HCT116 (cell line): ENCODE results near the gene DNAAF1. TPM values are rescaled to one million over a fixed set of nuclear protein-coding genes. Genes with fewer than 3 reads are reported as not detected.

Experiments
- ATAC-seq: fragments of 200-7000 bp; cut with Tn5 transposase; 2 replicates; pipeline ENCODE4 v1.9.1; 2020; ENCODE audit warnings: mild to moderate bottlenecking, moderate library complexity
- BruUV-seq: library from RNA; stranded (reverse); fragments of 400-500 nt; replicated peaks from 2 replicates; lab custom pipeline; 2021; lab: Mats Ljungman, UMichigan
- CTCF ChIA-PET: fragments of 300-600 bp; sonication (Branson Sonifier 250); formaldehyde crosslinking; loops from one replicate; lab custom pipeline; 2021; ENCODE audit warnings: antibody characterized with exemption; lab: Charles Lee
- POLR2A ChIA-PET: fragments of 300-600, 350-600 bp; sonication (Branson Sonifier 250); formaldehyde crosslinking; loops from one replicate; lab custom pipeline; 2021; ENCODE audit warnings: antibody characterized with exemption; lab: Charles Lee
- RAD21 ChIA-PET, 2 experiments: fragments of 300-600 bp; sonication (Branson Sonifier 250); formaldehyde crosslinking; loops; one replicate each; lab custom pipeline; 2023; ENCODE audit warnings: low total read pairs in 2 of 2; ENCODE audit not compliant: uncharacterized antibody in 2 of 2, unreplicated experiment in 2 of 2, low non-redundant PET in 1 of 2; lab: Charles Lee
- DNase-seq: peaks from one replicate; pipeline ENCODE4 v3.0.0-alpha.2; 2010; ENCODE audit warnings: low read depth, low spot score
- H2AFZ ChIP-seq: fragments of 200-600 bp; shearing (Covaris generic), sonication (generic); 2 replicates; pipeline ENCODE4 v1.6.1; 2017; ENCODE audit warnings: low read depth, mixed run types, mixed read lengths, antibody characterized with exemption, low read length; ENCODE audit not compliant: poor library complexity, severe bottlenecking
- H3K27ac ChIP-seq: 2 replicates; pipeline ENCODE4 v1.5.1; 2012; ENCODE audit warnings: low read depth, low read length
- H3K27me3 ChIP-seq: fragments of 200-600 bp; sonication (generic); 2 replicates; pipeline ENCODE4 v1.6.1; 2016; ENCODE audit warnings: mixed run types, low read length, mixed read lengths; ENCODE audit not compliant: insufficient read depth
- H3K36me3 ChIP-seq, 2 experiments: fragments of 200-500 bp in 1 of 2; fragments of 200-600 bp in 1 of 2; sonication (Bioruptor generic) in 1 of 2; sonication (generic) in 1 of 2; 2 replicates each; pipeline versions ENCODE4 v1.5.1 to v1.6.1; 2014 to 2016; ENCODE audit warnings: low read length in 2 of 2, inconsistent platforms in 1 of 2, mixed read lengths in 1 of 2, mixed run types in 1 of 2; ENCODE audit not compliant: insufficient read depth in 2 of 2, control insufficient read depth in 1 of 2
- H3K4me1 ChIP-seq, 2 experiments: fragments of 200-600 bp in 1 of 2; sonication (generic) in 1 of 2; 2 replicates each; pipeline versions ENCODE4 v1.5.1 to v1.6.1; 2012 to 2017; ENCODE audit warnings: low read length in 2 of 2, inconsistent platforms in 1 of 2, mild to moderate bottlenecking in 1 of 2, mixed read lengths in 1 of 2, mixed run types in 1 of 2, moderate library complexity in 1 of 2; ENCODE audit not compliant: insufficient read depth in 2 of 2, control insufficient read depth in 1 of 2
- H3K4me2 ChIP-seq: fragments of 200-600 bp; sonication (generic); 2 replicates; pipeline ENCODE4 v1.6.1; 2017; ENCODE audit warnings: mixed run types, low read length, mixed read lengths
- H3K4me3 ChIP-seq, 2 experiments: fragments of 200-600 bp in 1 of 2; sonication (generic) in 1 of 2; replicated peaks in 1 of 2; 2 replicates each; pipeline ENCODE4 v1.5.1; 2011 to 2016; ENCODE audit warnings: low read length in 2 of 2, control low read depth in 1 of 2, low read depth in 1 of 2, mild to moderate bottlenecking in 1 of 2, mixed read lengths in 1 of 2, mixed run types in 1 of 2
- H3K79me2 ChIP-seq: fragments of 200-600 bp; sonication (generic); 2 replicates; pipeline ENCODE4 v1.6.1; 2017; ENCODE audit warnings: mild to moderate bottlenecking, mixed run types, low read length, moderate library complexity, mixed read lengths; ENCODE audit not compliant: insufficient read depth
- H3K9ac ChIP-seq: fragments of 200-600 bp; sonication (generic); 2 replicates; pipeline ENCODE4 v1.6.1; 2016; ENCODE audit warnings: low read length, mixed read lengths
- H3K9me2 ChIP-seq: fragments of 200-600 bp; sonication (generic), shearing (Covaris generic); 2 replicates; pipeline ENCODE4 v1.6.1; 2017; ENCODE audit warnings: mixed run types, mild to moderate bottlenecking, moderate library complexity; ENCODE audit not compliant: insufficient read depth
- H3K9me3 ChIP-seq, 2 experiments: fragments of 200-500 bp in 1 of 2; fragments of 200-600 bp in 1 of 2; sonication (Bioruptor generic) in 1 of 2; sonication (generic) in 1 of 2; 2 replicates each; pipeline ENCODE4 v1.6.1; 2014 to 2017; ENCODE audit warnings: low read length in 2 of 2, mixed read lengths in 2 of 2, inconsistent platforms in 1 of 2, low read depth in 1 of 2, mild to moderate bottlenecking in 1 of 2, mixed run types in 1 of 2, moderate library complexity in 1 of 2; ENCODE audit not compliant: control insufficient read depth in 1 of 2, insufficient read depth in 1 of 2
- H4K20me1 ChIP-seq: fragments of 200-600 bp; sonication (generic), shearing (Covaris generic); 2 replicates; pipeline ENCODE4 v1.6.1; 2017; ENCODE audit warnings: mixed run types, mild to moderate bottlenecking, moderate library complexity; ENCODE audit not compliant: insufficient read depth
- CBX3 ChIP-seq: IDR thresholded peaks from 2 replicates; pipeline ENCODE4 v1.6.1; 2012; ENCODE audit warnings: low read depth
- CEBPB ChIP-seq: IDR thresholded peaks from 2 replicates; pipeline ENCODE4 v1.6.1; 2012; ENCODE audit warnings: low read depth
- ELF1 ChIP-seq: IDR thresholded peaks from 2 replicates; pipeline ENCODE4 v1.6.1; 2012; ENCODE audit warnings: low read depth, borderline replicate concordance
- JUND ChIP-seq: IDR thresholded peaks from 2 replicates; pipeline ENCODE4 v1.6.1; 2012
- POLR2A ChIP-seq: IDR thresholded peaks from 2 replicates; pipeline ENCODE4 v1.7.0; 2011; ENCODE audit warnings: borderline replicate concordance; ENCODE audit not compliant: insufficient read depth, insufficient read length; ENCODE audit errors: extremely low read depth
- RAD21 ChIP-seq: IDR thresholded peaks from 2 replicates; pipeline ENCODE4 v1.6.1; 2012; ENCODE audit warnings: low read depth, mild to moderate bottlenecking
- SIN3A ChIP-seq: IDR thresholded peaks from 2 replicates; pipeline ENCODE4 v1.6.1; 2012; ENCODE audit warnings: low read depth
- TCF7L2 ChIP-seq: IDR thresholded peaks from 2 replicates; pipeline ENCODE4 v1.7.0; 2011; ENCODE audit warnings: borderline replicate concordance, inconsistent platforms; ENCODE audit not compliant: insufficient read depth, insufficient read length; ENCODE audit errors: extremely low read depth
- ZNF274 ChIP-seq: fragments of 200-500 bp; sonication (Bioruptor generic); IDR thresholded peaks from 2 replicates; pipeline ENCODE4 v1.6.1; 2014; ENCODE audit warnings: mild to moderate bottlenecking, low read depth, low read length, inconsistent platforms
- intact Hi-C: fragments of 100-400 bp; cut with micrococcal nuclease; formaldehyde crosslinking; loops from 2 replicates; pipeline ENCODE4 v1.10.0; 2022
- total RNA-seq: library from RNA; stranded (reverse); gene quantifications from one replicate; pipeline ENCODE4 v1.2.1, GENCODE V29; 2021; ENCODE audit not compliant: unreplicated experiment
- TF ChIP-seq, protein P1 (sequence below): IDR thresholded peaks from 2 replicates; pipeline ENCODE4 v1.6.1; 2012
- TF ChIP-seq, protein P2 (sequence below), 3 experiments: fragments of 200-600 bp in 1 of 3; sonication (generic) in 1 of 3; IDR thresholded peaks in 2 of 3; conservative IDR thresholded peaks in 1 of 3; 2 replicates each; pipeline ENCODE4 v1.5.1; 2012 to 2017; ENCODE audit warnings: low read depth in 2 of 3, low read length in 2 of 3, antibody characterized with exemption in 1 of 3, borderline replicate concordance in 1 of 3, control low read depth in 1 of 3, mild to moderate bottlenecking in 1 of 3, mixed read lengths in 1 of 3, mixed run types in 1 of 3, moderate library complexity in 1 of 3; ENCODE audit not compliant: insufficient read depth in 1 of 3
- TF ChIP-seq, protein P3 (sequence below): IDR thresholded peaks from 2 replicates; pipeline ENCODE4 v1.6.1; 2012; ENCODE audit warnings: low read depth

The DNAAF1 gene
- total RNA-seq, 1 experiment from 2014 or later, result 0.30 TPM

DNA sequence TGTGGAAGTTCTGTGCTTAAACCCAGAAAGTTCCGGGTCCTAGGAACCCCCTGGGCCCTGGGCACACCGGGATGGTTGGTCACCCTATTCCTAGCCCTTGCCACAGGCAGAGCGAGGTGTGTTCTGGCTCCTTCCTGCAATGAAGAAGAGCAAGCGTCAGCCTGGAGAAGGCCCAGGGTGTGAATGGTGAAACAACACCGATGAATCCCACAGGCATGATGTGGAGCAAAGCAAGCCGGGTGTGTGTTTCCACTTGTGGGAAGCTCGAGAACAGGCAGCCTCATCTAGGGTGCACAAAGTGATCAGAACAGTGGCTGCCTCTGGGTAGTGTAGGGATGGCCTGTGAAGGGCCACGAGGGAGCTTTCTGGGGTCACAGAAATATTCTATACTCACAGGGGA is 80.9 kb downstream of the DNAAF1 start:
- Histone ChIP-seq H3K4me2 (no peak overlapping the region), H3K9ac (no peak overlapping the region), H3K36me3 (no peaks in the 10 kb centered on the region), H3K79me2 (no peaks in the 10 kb centered on the region), H2AFZ (no peak overlapping the region), H3K9me3 (no peaks in the 10 kb centered on the region), H3K9me2 (no peaks in the 10 kb centered on the region), H4K20me1 (no peaks in the 10 kb centered on the region), H3K27ac (no peak overlapping the region), H3K27me3 (peaks cover 2% of the 10 kb centered on the region; the same call in 1 of the 2 replicates), H3K4me3 (no peak overlapping the region), H3K4me1 (peaks cover 24 to 55% of the 10 kb centered on the region in 2 experiments)
- RAD21 ChIA-PET, result no interaction called here
- DNase-seq (no peak), ATAC-seq (no peak)
- BruUV-seq, result no TSS peak
- CTCF ChIA-PET, result no interaction called here
- intact Hi-C loops, result no loop called here
- POLR2A ChIA-PET, result no interaction called here
- TF ChIP-seq CBX3 (no peak), ZNF274 (no peak), JUND (no peak), TCF7L2 (no peak), SIN3A (no peak), RAD21 (no peak), POLR2A (no peak), CEBPB (no peak), ELF1 (no peak)
- TF ChIP-seq, protein P1, sequence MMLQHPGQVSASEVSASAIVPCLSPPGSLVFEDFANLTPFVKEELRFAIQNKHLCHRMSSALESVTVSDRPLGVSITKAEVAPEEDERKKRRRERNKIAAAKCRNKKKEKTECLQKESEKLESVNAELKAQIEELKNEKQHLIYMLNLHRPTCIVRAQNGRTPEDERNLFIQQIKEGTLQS, result no peak
- TF ChIP-seq, protein P2, sequence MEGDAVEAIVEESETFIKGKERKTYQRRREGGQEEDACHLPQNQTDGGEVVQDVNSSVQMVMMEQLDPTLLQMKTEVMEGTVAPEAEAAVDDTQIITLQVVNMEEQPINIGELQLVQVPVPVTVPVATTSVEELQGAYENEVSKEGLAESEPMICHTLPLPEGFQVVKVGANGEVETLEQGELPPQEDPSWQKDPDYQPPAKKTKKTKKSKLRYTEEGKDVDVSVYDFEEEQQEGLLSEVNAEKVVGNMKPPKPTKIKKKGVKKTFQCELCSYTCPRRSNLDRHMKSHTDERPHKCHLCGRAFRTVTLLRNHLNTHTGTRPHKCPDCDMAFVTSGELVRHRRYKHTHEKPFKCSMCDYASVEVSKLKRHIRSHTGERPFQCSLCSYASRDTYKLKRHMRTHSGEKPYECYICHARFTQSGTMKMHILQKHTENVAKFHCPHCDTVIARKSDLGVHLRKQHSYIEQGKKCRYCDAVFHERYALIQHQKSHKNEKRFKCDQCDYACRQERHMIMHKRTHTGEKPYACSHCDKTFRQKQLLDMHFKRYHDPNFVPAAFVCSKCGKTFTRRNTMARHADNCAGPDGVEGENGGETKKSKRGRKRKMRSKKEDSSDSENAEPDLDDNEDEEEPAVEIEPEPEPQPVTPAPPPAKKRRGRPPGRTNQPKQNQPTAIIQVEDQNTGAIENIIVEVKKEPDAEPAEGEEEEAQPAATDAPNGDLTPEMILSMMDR (IDR thresholded peaks at IDR 0.05 in 2 of 3, conservative IDR thresholded peaks at IDR 0.05 in 1 of 3; ENCODE audit: borderline replicate concordance in 1 of 3, insufficient read depth in 1 of 3, low read depth in 2 of 3, low read length in 2 of 3), result no peak
- TF ChIP-seq, protein P3, sequence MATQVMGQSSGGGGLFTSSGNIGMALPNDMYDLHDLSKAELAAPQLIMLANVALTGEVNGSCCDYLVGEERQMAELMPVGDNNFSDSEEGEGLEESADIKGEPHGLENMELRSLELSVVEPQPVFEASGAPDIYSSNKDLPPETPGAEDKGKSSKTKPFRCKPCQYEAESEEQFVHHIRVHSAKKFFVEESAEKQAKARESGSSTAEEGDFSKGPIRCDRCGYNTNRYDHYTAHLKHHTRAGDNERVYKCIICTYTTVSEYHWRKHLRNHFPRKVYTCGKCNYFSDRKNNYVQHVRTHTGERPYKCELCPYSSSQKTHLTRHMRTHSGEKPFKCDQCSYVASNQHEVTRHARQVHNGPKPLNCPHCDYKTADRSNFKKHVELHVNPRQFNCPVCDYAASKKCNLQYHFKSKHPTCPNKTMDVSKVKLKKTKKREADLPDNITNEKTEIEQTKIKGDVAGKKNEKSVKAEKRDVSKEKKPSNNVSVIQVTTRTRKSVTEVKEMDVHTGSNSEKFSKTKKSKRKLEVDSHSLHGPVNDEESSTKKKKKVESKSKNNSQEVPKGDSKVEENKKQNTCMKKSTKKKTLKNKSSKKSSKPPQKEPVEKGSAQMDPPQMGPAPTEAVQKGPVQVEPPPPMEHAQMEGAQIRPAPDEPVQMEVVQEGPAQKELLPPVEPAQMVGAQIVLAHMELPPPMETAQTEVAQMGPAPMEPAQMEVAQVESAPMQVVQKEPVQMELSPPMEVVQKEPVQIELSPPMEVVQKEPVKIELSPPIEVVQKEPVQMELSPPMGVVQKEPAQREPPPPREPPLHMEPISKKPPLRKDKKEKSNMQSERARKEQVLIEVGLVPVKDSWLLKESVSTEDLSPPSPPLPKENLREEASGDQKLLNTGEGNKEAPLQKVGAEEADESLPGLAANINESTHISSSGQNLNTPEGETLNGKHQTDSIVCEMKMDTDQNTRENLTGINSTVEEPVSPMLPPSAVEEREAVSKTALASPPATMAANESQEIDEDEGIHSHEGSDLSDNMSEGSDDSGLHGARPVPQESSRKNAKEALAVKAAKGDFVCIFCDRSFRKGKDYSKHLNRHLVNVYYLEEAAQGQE, result no peak

Other genes starting within 250 kb of the DNAAF1 start
- 3.9 TPM for gene MLYCD, start 246.2 kb upstream of the DNAAF1 start, total RNA-seq
- 19.8 TPM for gene OSGIN1, start 192.1 kb upstream of the DNAAF1 start, total RNA-seq
- 0.61 TPM for gene NECAB2, start 177.1 kb upstream of the DNAAF1 start, total RNA-seq
- not detected for gene SLC38A8, start 102.5 kb upstream of the DNAAF1 start, total RNA-seq
- 111 TPM for gene MBTPS1, start 28.4 kb upstream of the DNAAF1 start, total RNA-seq
- gene HSDL1, start 131 bp upstream of the DNAAF1 start, total RNA-seq, result 35.8 TPM
- 76.3 TPM for gene TAF1C, start 41.7 kb downstream of the DNAAF1 start, total RNA-seq
- not detected for gene ADAD2, start 45.8 kb downstream of the DNAAF1 start, total RNA-seq
- gene KCNG4, start 94.7 kb downstream of the DNAAF1 start, total RNA-seq, result not detected
- gene WFDC1, start 149.6 kb downstream of the DNAAF1 start, total RNA-seq, result 0.42 TPM
- gene ATP2C2, start 223.2 kb downstream of the DNAAF1 start, total RNA-seq, result 20.3 TPM